HepG2 (cell line): ENCODE results near the gene PPP1R9B. TPM values are rescaled to one million over a fixed set of nuclear protein-coding genes. Genes with fewer than 3 reads are reported as not detected.
A peak's percentile ranks its signal among the peaks of the same experiment; 100 is the strongest.

ENCODE experiments used
- AHR ChIP-seq: IDR thresholded peaks from 2 replicates; pipeline ENCODE4 v1.6.1; 2018; ENCODE audit warnings: missing genetic modification reagents, missing compliant biosample characterization
- CENPX ChIP-seq: sonication (generic); formaldehyde crosslinking; IDR thresholded peaks from 2 replicates; pipeline ENCODE4 v1.9.0; 2021; ENCODE audit warnings: mild to moderate bottlenecking, missing genetic modification reagents, moderate library complexity
- ESRRA ChIP-seq: sonication (generic); formaldehyde crosslinking; IDR thresholded peaks from 2 replicates; pipeline ENCODE4 v1.5.1; 2020; ENCODE audit warnings: mild to moderate bottlenecking, low read depth, missing genetic modification reagents
- HNF4A ChIP-seq: sonication (generic); formaldehyde crosslinking; IDR thresholded peaks from 2 replicates; pipeline ENCODE4 v1.4.0; 2020; ENCODE audit warnings: missing genetic modification reagents
- HNRNPUL1 ChIP-seq: fragments of 200-400 bp; formaldehyde crosslinking; IDR thresholded peaks from 2 replicates; pipeline ENCODE4 v1.6.1; 2017; ENCODE audit warnings: low read depth, mild to moderate bottlenecking, low read length, moderate library complexity
- MATR3 ChIP-seq: sonication (generic); formaldehyde crosslinking; IDR thresholded peaks from 2 replicates; pipeline ENCODE4 v1.4.0; 2020; ENCODE audit warnings: missing genetic modification reagents
- MED13 ChIP-seq: sonication (generic); formaldehyde crosslinking; IDR thresholded peaks from 2 replicates; pipeline ENCODE4 v1.5.0; 2020; ENCODE audit warnings: missing genetic modification reagents
- MED8 ChIP-seq: sonication (generic); formaldehyde crosslinking; IDR thresholded peaks from 2 replicates; pipeline ENCODE4 v1.8.1; 2023; ENCODE audit warnings: mild to moderate bottlenecking, missing genetic modification reagents; ENCODE audit not compliant: insufficient replicate concordance
- MIER2 ChIP-seq: IDR thresholded peaks from 2 replicates; pipeline ENCODE4 v1.6.1; 2016; ENCODE audit warnings: missing biosample characterization, missing genetic modification reagents
- MZF1 ChIP-seq: sonication (generic); formaldehyde crosslinking; IDR thresholded peaks from 2 replicates; pipeline ENCODE4 v1.8.1; 2023; ENCODE audit warnings: mild to moderate bottlenecking, missing genetic modification reagents, borderline replicate concordance
- NCOA5 ChIP-seq: sonication (generic); formaldehyde crosslinking; IDR thresholded peaks from 2 replicates; pipeline ENCODE4 v1.4.0; 2020; ENCODE audit warnings: missing genetic modification reagents
- NFRKB ChIP-seq: fragments of 450-650 bp; IDR thresholded peaks from 2 replicates; pipeline ENCODE4 v1.6.1; 2017
- PHF8 ChIP-seq: sonication (generic); formaldehyde crosslinking; IDR thresholded peaks from 2 replicates; pipeline ENCODE4 v1.5.0; 2020; ENCODE audit warnings: missing genetic modification reagents
- RFX3 ChIP-seq: IDR thresholded peaks from 2 replicates; pipeline ENCODE4 v1.6.1; 2016; ENCODE audit warnings: missing biosample characterization, missing genetic modification reagents
- SIN3B ChIP-seq: fragments of 150-350 bp; IDR thresholded peaks from 2 replicates; pipeline ENCODE4 v1.6.1; 2014; ENCODE audit warnings: low read length
- TSC22D2 ChIP-seq: sonication (generic); formaldehyde crosslinking; IDR thresholded peaks from 2 replicates; pipeline ENCODE4 v1.5.1; 2020; ENCODE audit warnings: missing genetic modification reagents, mild to moderate bottlenecking, borderline replicate concordance
- ZBTB38 ChIP-seq: sonication (generic); formaldehyde crosslinking; IDR thresholded peaks from 2 replicates; pipeline ENCODE4 v1.5.1; 2020; ENCODE audit warnings: mild to moderate bottlenecking, missing genetic modification reagents
- ZEB1 ChIP-seq: IDR thresholded peaks from 2 replicates; pipeline ENCODE4 v1.6.1; 2012; ENCODE audit warnings: mild to moderate bottlenecking, low read depth, inconsistent platforms; ENCODE audit not compliant: insufficient replicate concordance
- ZNF138 ChIP-seq: sonication (generic); formaldehyde crosslinking; IDR thresholded peaks from 2 replicates; pipeline ENCODE4 v1.5.0; 2020; ENCODE audit warnings: mild to moderate bottlenecking, low read depth, missing genetic modification reagents
- ZNF160 ChIP-seq: sonication (generic); formaldehyde crosslinking; IDR thresholded peaks from 2 replicates; pipeline ENCODE4 v1.8.0; 2022; ENCODE audit warnings: mild to moderate bottlenecking, inconsistent platforms, missing genetic modification reagents
- ZNF34 ChIP-seq: sonication (generic); formaldehyde crosslinking; IDR thresholded peaks from 2 replicates; pipeline ENCODE4 v1.4.0; 2020; ENCODE audit warnings: mild to moderate bottlenecking, missing genetic modification reagents, borderline replicate concordance
- ZNF431 ChIP-seq: sonication (generic); formaldehyde crosslinking; IDR thresholded peaks from 2 replicates; pipeline ENCODE4 v1.9.0; 2022; ENCODE audit warnings: missing genetic modification reagents, low read depth, mild to moderate bottlenecking, borderline replicate concordance
- ZNF746 ChIP-seq: sonication (generic); formaldehyde crosslinking; IDR thresholded peaks from 2 replicates; pipeline ENCODE4 v1.8.0; 2022; ENCODE audit warnings: mild to moderate bottlenecking, missing genetic modification reagents
- ZNF883 ChIP-seq: sonication (generic); formaldehyde crosslinking; IDR thresholded peaks from 2 replicates; pipeline ENCODE4 v1.5.1; 2020; ENCODE audit warnings: mild to moderate bottlenecking, missing genetic modification reagents; ENCODE audit errors: not compliant biosample characterization
- ZNF891 ChIP-seq: sonication (generic); formaldehyde crosslinking; IDR thresholded peaks from 2 replicates; pipeline ENCODE4 v1.5.0; 2020; ENCODE audit warnings: mild to moderate bottlenecking, missing genetic modification reagents
- ZSCAN31 ChIP-seq: sonication (generic); formaldehyde crosslinking; IDR thresholded peaks from 2 replicates; pipeline ENCODE4 v1.5.0; 2020; ENCODE audit warnings: low read depth, mild to moderate bottlenecking, missing genetic modification reagents
- polyA plus RNA-seq, 8 experiments: library from polyadenylated mRNA; depleted of rRNA in 3 of 8; stranded (reverse) in 7 of 8; unstranded in 1 of 8; fragments of >200 nt; fragmentation: Illumina TruSeq in 4 of 8; extraction: Trizol in 4 of 8; gene quantifications; 2 replicates each; pipeline versions ENCODE4 v1.2.1 to v1.2.3, GENCODE V29; 2011 to 2016; ENCODE audit warnings: low read depth in 4 of 8, missing spikeins in 1 of 8, mixed read lengths in 1 of 8; ENCODE audit not compliant: insufficient read depth in 1 of 8
- total RNA-seq, 5 experiments: library from RNA; depleted of rRNA; stranded (reverse); fragments of >200 nt; fragmentation: Illumina TruSeq; extraction: Trizol; gene quantifications; 2 replicates each; pipeline ENCODE4 v1.2.3, GENCODE V29; 2016; ENCODE audit warnings: low read depth in 1 of 5
- TF ChIP-seq, protein P1 (sequence below): IDR thresholded peaks from 2 replicates; pipeline ENCODE4 v1.6.1; 2016; ENCODE audit warnings: control low read depth
- TF ChIP-seq, protein P2 (sequence below): IDR thresholded peaks from 2 replicates; pipeline ENCODE4 v1.4.0; 2020; ENCODE audit warnings: mild to moderate bottlenecking, missing genetic modification reagents

PPP1R9B gene
- total and polyA plus RNA-seq, 2 of the 13 experiments (the other 11 are each of a cell fraction or from before 2014, with no cell fraction given) = 9.4 to 15.8 TPM

DNA sequence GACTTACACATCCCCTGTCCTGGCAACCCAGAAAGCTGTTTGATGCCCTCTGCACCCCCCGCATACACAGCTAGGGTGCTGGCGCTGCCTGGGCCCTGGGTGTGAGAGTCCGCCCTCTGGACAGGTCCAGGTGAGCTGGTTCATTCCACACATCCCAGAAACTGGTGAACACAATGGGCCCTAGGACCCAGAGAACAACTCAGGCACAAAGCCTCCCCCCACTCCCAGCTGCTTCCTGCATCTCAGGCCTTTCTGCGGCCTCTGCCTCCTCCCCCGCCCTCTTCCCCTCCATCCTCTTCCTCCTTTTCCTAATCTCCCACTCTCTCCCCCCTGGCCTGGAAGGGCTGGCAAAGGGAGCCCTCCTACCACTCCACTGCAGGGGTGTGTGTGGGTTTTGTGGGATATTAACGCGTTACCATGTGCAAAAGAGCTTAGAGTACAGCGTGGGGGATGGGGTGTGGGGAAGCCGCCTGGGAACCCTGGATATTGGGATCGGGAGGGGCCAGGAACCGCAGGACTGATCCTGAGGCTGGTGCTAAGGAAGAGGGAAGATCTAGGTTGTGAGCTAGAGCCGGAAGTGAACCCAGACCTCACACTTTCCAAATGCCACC, 1.6 kb upstream of the PPP1R9B start (continued):
- no peak for TF ChIP-seq ZNF160 (CRISPR knock-in tag)
- no peak for TF ChIP-seq ZNF34
- TF ChIP-seq ESRRA = 0 out of 2 replicates have a peak, but pooled peaks have one; percentile 66
- TF ChIP-seq ZEB1 = peak; percentile 61
- peak; percentile 75; the same call in 1 of the 2 replicates for TF ChIP-seq ZNF746 (CRISPR knock-in tag)
- 0 out of 2 replicates have a peak, but pooled peaks have one; percentile 46 for TF ChIP-seq ZNF138
- TF ChIP-seq ZBTB38 (CRISPR knock-in tag) = no peak
- TF ChIP-seq SIN3B = no peak
- no peak for TF ChIP-seq RFX3 (CRISPR knock-in tag)
- peak; percentile 35; the same call in 1 of the 2 replicates for TF ChIP-seq HNF4A (CRISPR knock-in tag)
- TF ChIP-seq TSC22D2 (CRISPR knock-in tag) = no peak
- TF ChIP-seq MED13 (CRISPR knock-in tag) = no peak
- TF ChIP-seq ZNF431 (CRISPR knock-in tag) = no peak
- TF ChIP-seq, protein P1, sequence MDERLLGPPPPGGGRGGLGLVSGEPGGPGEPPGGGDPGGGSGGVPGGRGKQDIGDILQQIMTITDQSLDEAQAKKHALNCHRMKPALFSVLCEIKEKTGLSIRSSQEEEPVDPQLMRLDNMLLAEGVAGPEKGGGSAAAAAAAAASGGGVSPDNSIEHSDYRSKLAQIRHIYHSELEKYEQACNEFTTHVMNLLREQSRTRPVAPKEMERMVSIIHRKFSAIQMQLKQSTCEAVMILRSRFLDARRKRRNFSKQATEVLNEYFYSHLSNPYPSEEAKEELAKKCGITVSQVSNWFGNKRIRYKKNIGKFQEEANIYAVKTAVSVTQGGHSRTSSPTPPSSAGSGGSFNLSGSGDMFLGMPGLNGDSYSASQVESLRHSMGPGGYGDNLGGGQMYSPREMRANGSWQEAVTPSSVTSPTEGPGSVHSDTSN (CRISPR knock-in tag) = no peak
- no peak for TF ChIP-seq MIER2 (CRISPR knock-in tag)
- peak; percentile 21; the same call in 1 of the 2 replicates for TF ChIP-seq ZSCAN31 (CRISPR knock-in tag)
- no peak for TF ChIP-seq AHR (CRISPR knock-in tag)
- TF ChIP-seq NFRKB = no peak
- no peak for TF ChIP-seq ZNF891 (CRISPR knock-in tag)
- peak; percentile 66; the same call in 1 of the 2 replicates for TF ChIP-seq PHF8 (CRISPR knock-in tag)
- no peak for TF ChIP-seq CENPX (CRISPR knock-in tag)
- no peak for TF ChIP-seq MZF1 (CRISPR knock-in tag)
- no peak for TF ChIP-seq MED8 (CRISPR knock-in tag)
- no peak for TF ChIP-seq NCOA5 (CRISPR knock-in tag)
- TF ChIP-seq, protein P2, sequence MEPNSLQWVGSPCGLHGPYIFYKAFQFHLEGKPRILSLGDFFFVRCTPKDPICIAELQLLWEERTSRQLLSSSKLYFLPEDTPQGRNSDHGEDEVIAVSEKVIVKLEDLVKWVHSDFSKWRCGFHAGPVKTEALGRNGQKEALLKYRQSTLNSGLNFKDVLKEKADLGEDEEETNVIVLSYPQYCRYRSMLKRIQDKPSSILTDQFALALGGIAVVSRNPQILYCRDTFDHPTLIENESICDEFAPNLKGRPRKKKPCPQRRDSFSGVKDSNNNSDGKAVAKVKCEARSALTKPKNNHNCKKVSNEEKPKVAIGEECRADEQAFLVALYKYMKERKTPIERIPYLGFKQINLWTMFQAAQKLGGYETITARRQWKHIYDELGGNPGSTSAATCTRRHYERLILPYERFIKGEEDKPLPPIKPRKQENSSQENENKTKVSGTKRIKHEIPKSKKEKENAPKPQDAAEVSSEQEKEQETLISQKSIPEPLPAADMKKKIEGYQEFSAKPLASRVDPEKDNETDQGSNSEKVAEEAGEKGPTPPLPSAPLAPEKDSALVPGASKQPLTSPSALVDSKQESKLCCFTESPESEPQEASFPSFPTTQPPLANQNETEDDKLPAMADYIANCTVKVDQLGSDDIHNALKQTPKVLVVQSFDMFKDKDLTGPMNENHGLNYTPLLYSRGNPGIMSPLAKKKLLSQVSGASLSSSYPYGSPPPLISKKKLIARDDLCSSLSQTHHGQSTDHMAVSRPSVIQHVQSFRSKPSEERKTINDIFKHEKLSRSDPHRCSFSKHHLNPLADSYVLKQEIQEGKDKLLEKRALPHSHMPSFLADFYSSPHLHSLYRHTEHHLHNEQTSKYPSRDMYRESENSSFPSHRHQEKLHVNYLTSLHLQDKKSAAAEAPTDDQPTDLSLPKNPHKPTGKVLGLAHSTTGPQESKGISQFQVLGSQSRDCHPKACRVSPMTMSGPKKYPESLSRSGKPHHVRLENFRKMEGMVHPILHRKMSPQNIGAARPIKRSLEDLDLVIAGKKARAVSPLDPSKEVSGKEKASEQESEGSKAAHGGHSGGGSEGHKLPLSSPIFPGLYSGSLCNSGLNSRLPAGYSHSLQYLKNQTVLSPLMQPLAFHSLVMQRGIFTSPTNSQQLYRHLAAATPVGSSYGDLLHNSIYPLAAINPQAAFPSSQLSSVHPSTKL (CRISPR knock-in tag) = peak; percentile 49; the same call in 1 of the 2 replicates
- TF ChIP-seq HNRNPUL1 = no peak
- TF ChIP-seq ZNF883 (CRISPR knock-in tag) = no peak
- TF ChIP-seq MATR3 = no peak
